B cell (primary cell): ENCODE results near the gene KCNJ13. TPM values are rescaled to one million over a fixed set of nuclear protein-coding genes. Genes with fewer than 3 reads are reported as not detected.

ENCODE experiments used
- ATAC-seq: fragments of 200-7000 bp; cut with Tn5 transposase; one replicate; pipeline ENCODE4 v1.10.0; 2021; ENCODE audit warnings: low read depth, mild to moderate bottlenecking, moderate number of reproducible peaks, moderate library complexity
- CTCF ChIA-PET: fragments of 350-600 bp; sonication (Branson Sonifier 250); formaldehyde crosslinking; loops from one replicate; lab custom pipeline; 2021; ENCODE audit warnings: antibody characterized with exemption, inconsistent platforms; lab: Charles Lee
- POLR2A ChIA-PET: fragments of 350-600 bp; sonication (Branson Sonifier 250); formaldehyde crosslinking; loops from one replicate; lab custom pipeline; 2021; ENCODE audit warnings: antibody characterized with exemption; lab: Charles Lee
- DNase-seq: peaks from one replicate; pipeline ENCODE4 v3.0.0; 2013
- H2AFZ ChIP-seq: 2 replicates; pipeline ENCODE4 v1.6.1; 2012; ENCODE audit warnings: mild to moderate bottlenecking, low read depth, low read length; ENCODE audit not compliant: insufficient read depth, poor library complexity, severe bottlenecking
- H3K27ac ChIP-seq, 2 donors: 1 replicate in 1 of 2; 2 replicates in 1 of 2; pipeline ENCODE4 v1.5.1; 2012 to 2013; ENCODE audit warnings: low read length in 2 of 2, mild to moderate bottlenecking in 2 of 2, moderate library complexity in 1 of 2
- H3K27me3 ChIP-seq, 4 experiments: fragments of 200-600 bp in 1 of 4; sonication (generic) in 1 of 4; replicated peaks in 1 of 4; 1 replicate in 2 of 4; 2 replicates in 2 of 4; pipeline versions ENCODE4 v1.6.1 to v1.7.0; 2013 to 2016; ENCODE audit warnings: low read length in 3 of 4, mild to moderate bottlenecking in 2 of 4, mixed read lengths in 1 of 4, moderate library complexity in 1 of 4; ENCODE audit not compliant: insufficient read depth in 4 of 4, control insufficient read depth in 3 of 4; ENCODE audit errors: control extremely low read depth in 1 of 4
- H3K36me3 ChIP-seq, 2 experiments: replicated peaks in 1 of 2; 1 replicate in 1 of 2; 2 replicates in 1 of 2; pipeline versions ENCODE4 v1.6.1 to v1.7.1; 2013; ENCODE audit warnings: low read length in 1 of 2; ENCODE audit not compliant: insufficient read depth in 2 of 2, control insufficient read depth in 1 of 2; ENCODE audit errors: control extremely low read depth in 1 of 2, extremely low read depth in 1 of 2
- H3K4me1 ChIP-seq, 2 donors: fragments of 200-600 bp in 1 of 2; sonication (generic) in 1 of 2; 1 replicate in 1 of 2; 2 replicates in 1 of 2; pipeline versions ENCODE4 v1.5.1 to v1.6.1; 2013 to 2017; ENCODE audit warnings: low read length in 2 of 2; ENCODE audit not compliant: control insufficient read depth in 2 of 2, insufficient read depth in 2 of 2
- H3K4me2 ChIP-seq: replicated peaks from 2 replicates; pipeline ENCODE3; 2012; ENCODE audit warnings: mild to moderate bottlenecking, low read depth, low read length; ENCODE audit not compliant: poor library complexity, severe bottlenecking
- H3K4me3 ChIP-seq, 5 experiments: fragments of 200-600 bp in 1 of 5; sonication (generic) in 1 of 5; 1 replicate in 3 of 5; 2 replicates in 2 of 5; pipeline versions ENCODE4 v1.5.1 to v1.7.0; 2011 to 2016; ENCODE audit warnings: low read length in 4 of 5, mild to moderate bottlenecking in 4 of 5, low read depth in 2 of 5, control low read depth in 1 of 5, moderate library complexity in 1 of 5; ENCODE audit not compliant: insufficient read depth in 1 of 5; ENCODE audit errors: control extremely low read depth in 1 of 5, extremely low read depth in 1 of 5
- H3K79me2 ChIP-seq: fragments of 200-600 bp; sonication (generic); one replicate; pipeline ENCODE4 v1.6.0; 2016; ENCODE audit warnings: low read length; ENCODE audit not compliant: control insufficient read depth, insufficient read depth
- H3K9ac ChIP-seq: fragments of 200-600 bp; sonication (generic); 2 replicates; pipeline ENCODE4 v1.6.1; 2017; ENCODE audit warnings: mild to moderate bottlenecking, low read length, moderate library complexity
- H3K9me3 ChIP-seq, 3 donors: one replicate each; pipeline versions ENCODE4 v1.6.1 to v1.7.1; 2013; ENCODE audit warnings: low read length in 2 of 3; ENCODE audit not compliant: control insufficient read depth in 2 of 3, insufficient read depth in 1 of 3; ENCODE audit errors: control extremely low read depth in 1 of 3
- H4K20me1 ChIP-seq: 2 replicates; pipeline ENCODE4 v1.6.0; 2012; ENCODE audit warnings: mild to moderate bottlenecking, low read length; ENCODE audit not compliant: insufficient read depth, control insufficient read depth, poor library complexity, severe bottlenecking
- H3K27ac Mint-ChIP-seq: one replicate; pipeline ENCODE4 v1.8.0; 2021; ENCODE audit warnings: mixed read lengths
- H3K27me3 Mint-ChIP-seq: one replicate; pipeline ENCODE4 v1.8.0; 2021; ENCODE audit warnings: mixed read lengths
- H3K4me1 Mint-ChIP-seq: one replicate; pipeline ENCODE4 v1.8.0; 2021; ENCODE audit warnings: mixed read lengths
- H3K4me3 Mint-ChIP-seq: one replicate; pipeline ENCODE4 v1.8.0; 2021; ENCODE audit warnings: mixed read lengths
- H3K9me3 Mint-ChIP-seq: one replicate; pipeline ENCODE4 v1.8.0; 2022; ENCODE audit warnings: mixed read lengths; ENCODE audit not compliant: insufficient read depth
- EZH2 ChIP-seq: IDR thresholded peaks from 2 replicates; pipeline ENCODE4 v1.6.1; 2012; ENCODE audit warnings: borderline replicate concordance, low read depth, mild to moderate bottlenecking, moderate library complexity, low read length; ENCODE audit not compliant: insufficient read depth, poor library complexity, severe bottlenecking
- WGBS: methylation state at CpG from one replicate; pipeline ENCODE4 v1.1.5; 2013; ENCODE audit warnings: missing lambda C conversion rate; ENCODE audit not compliant: insufficient coverage; 5-methylcytosine and 5-hydroxymethylcytosine counted together
- intact Hi-C: fragments of 100-400 bp; cut with micrococcal nuclease; formaldehyde crosslinking; loops from one replicate; pipeline ENCODE4 v1.10.0; 2022
- polyA plus RNA-seq: library from polyadenylated mRNA; depleted of rRNA; stranded (reverse); fragments of >200 nt; gene quantifications from 2 replicates; pipeline ENCODE4 v1.2.3, GENCODE V29; 2012
- total RNA-seq, 2 donors: library from RNA; stranded (reverse); fragments of 120-200 nt in 1 of 2; gene quantifications; 1 replicate in 1 of 2; 2 replicates in 1 of 2; pipeline versions ENCODE4 v1.2.3 to v1.2.4, GENCODE V29; 2013 to 2022
- TF ChIP-seq, protein P1 (sequence below): fragments of 200-600 bp; IDR thresholded peaks from one replicate; pipeline ENCODE4 v1.8.0; 2022; ENCODE audit warnings: antibody characterized with exemption, mild to moderate bottlenecking

The KCNJ13 gene
- total and polyA plus RNA-seq, 2 donors (not counting 1 experiment from before 2014, with no cell fraction given) = not detected

DNA sequence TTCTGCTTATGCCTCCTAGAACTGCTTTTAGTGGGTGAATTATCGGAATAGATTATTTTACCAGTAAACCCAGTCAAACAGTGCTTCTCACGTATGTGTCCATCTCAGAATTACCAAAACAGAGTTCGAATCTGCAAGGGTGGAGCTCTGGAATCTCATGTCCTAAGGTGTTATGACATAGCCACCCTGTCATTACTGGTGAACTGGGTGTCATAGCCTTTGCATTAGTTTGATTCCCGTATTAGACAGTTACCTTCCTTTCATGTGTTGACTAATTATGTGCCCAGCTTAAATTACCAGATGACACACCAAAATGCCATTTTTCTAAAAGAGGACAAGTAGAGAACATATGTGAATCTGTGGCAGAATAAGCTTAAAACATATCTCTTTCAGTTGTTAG, 15.2 kb upstream of the KCNJ13 start:
- DNase-seq (no peak), ATAC-seq (no peak)
- TF ChIP-seq EZH2 = no peak
- TF ChIP-seq, protein P1, sequence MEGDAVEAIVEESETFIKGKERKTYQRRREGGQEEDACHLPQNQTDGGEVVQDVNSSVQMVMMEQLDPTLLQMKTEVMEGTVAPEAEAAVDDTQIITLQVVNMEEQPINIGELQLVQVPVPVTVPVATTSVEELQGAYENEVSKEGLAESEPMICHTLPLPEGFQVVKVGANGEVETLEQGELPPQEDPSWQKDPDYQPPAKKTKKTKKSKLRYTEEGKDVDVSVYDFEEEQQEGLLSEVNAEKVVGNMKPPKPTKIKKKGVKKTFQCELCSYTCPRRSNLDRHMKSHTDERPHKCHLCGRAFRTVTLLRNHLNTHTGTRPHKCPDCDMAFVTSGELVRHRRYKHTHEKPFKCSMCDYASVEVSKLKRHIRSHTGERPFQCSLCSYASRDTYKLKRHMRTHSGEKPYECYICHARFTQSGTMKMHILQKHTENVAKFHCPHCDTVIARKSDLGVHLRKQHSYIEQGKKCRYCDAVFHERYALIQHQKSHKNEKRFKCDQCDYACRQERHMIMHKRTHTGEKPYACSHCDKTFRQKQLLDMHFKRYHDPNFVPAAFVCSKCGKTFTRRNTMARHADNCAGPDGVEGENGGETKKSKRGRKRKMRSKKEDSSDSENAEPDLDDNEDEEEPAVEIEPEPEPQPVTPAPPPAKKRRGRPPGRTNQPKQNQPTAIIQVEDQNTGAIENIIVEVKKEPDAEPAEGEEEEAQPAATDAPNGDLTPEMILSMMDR = no peak
- Mint-ChIP-seq H3K4me1 (no peaks in the 10 kb centered on the region), H3K27ac (no peak overlapping the region), H3K4me3 (no peak overlapping the region), H3K27me3 (no peaks in the 10 kb centered on the region), H3K9me3 (no peaks in the 10 kb centered on the region)
- no peak overlapping the region for H3K27ac ChIP-seq
- H2AFZ ChIP-seq = no peak overlapping the region
- no peaks in the 10 kb centered on the region for H4K20me1 ChIP-seq
- POLR2A ChIA-PET = no interaction called here
- no peak overlapping the region for H3K4me2 ChIP-seq
- peaks cover 3 to 80% of the 10 kb centered on the region in 2 experiments for H3K36me3 ChIP-seq
- 100% methylated on average over 1 of the region's 4 CpGs for WGBS
- H3K79me2 ChIP-seq = no peaks in the 10 kb centered on the region
- CTCF ChIA-PET = no interaction called here
- no peaks in the 10 kb centered on the region for H3K4me1 ChIP-seq
- intact Hi-C loops = no loop called here
- H3K27me3 ChIP-seq = no peaks in the 10 kb centered on the region
- no peaks in the 10 kb centered on the region for H3K9me3 ChIP-seq
- no peak overlapping the region for H3K4me3 ChIP-seq
- H3K9ac ChIP-seq = no peak overlapping the region

DNA sequence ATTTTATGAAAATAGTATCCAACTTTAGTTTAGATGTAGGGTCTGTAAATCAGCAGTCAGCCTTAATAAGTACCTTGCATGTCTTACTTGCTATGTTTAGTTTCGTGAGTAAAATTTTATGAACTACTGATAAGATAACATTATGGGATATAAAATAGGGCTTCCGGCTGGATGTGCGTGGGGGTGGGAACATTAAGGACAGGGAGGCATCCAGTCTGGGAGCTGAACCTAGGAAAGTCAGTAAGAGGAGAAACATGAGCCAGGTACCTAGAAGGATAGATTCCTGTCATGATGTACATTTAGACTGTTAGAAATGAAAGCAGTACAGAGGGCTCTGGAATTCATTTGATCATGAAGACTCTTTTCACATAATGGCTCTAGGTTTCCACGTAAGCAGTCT, 12.7 kb upstream of the KCNJ13 start:
- Histone ChIP-seq H3K9me3 (no peaks in the 10 kb centered on the region), H3K9ac (no peak overlapping the region), H2AFZ (no peak overlapping the region), H3K79me2 (peaks cover 5% of the 10 kb centered on the region), H3K4me1 (no peaks in the 10 kb centered on the region), H3K36me3 (peaks cover 3 to 68% of the 10 kb centered on the region in 2 experiments), H4K20me1 (no peaks in the 10 kb centered on the region), H3K4me2 (no peak overlapping the region), H3K27ac (no peak overlapping the region), H3K4me3 (no peak overlapping the region), H3K27me3 (no peaks in the 10 kb centered on the region)
- Mint-ChIP-seq H3K27me3 (no peaks in the 10 kb centered on the region), H3K4me1 (no peaks in the 10 kb centered on the region), H3K9me3 (no peaks in the 10 kb centered on the region), H3K4me3 (no peak overlapping the region), H3K27ac (no peak overlapping the region)
- ChIA-PET POLR2A (no interaction called here), CTCF (no interaction called here)
- ATAC-seq = no peak
- WGBS = no CpG with 5 or more reads among the region's 4 CpGs
- no peak for DNase-seq
- TF ChIP-seq, protein P1 = no peak
- TF ChIP-seq EZH2 = no peak
- intact Hi-C loops = no loop called here
